ENCODE measurements around the gene ME3.
"Not testable (repeated sequence)": the region's sequence is repeated elsewhere in the genome, so short reads cannot be mapped to it uniquely, and the experiment has no call there.

ME3 gene

GRCh38 chr11:86453290-86454030 lies 219.0 kb downstream of the ME3 start:
- DNase-seq: no peak

- DNase-seq: no peak
These were observed 222.3 kb downstream of the ME3 start for GRCh38 chr11:86449993-86450629.

GRCh38 chr11:86447763-86448480 lies 224.5 kb downstream of the ME3 start:
- no peak for DNase-seq

GRCh38 chr11:86446924-86447285 lies 225.5 kb downstream of the ME3 start:
- no peak for DNase-seq

GRCh38 chr11:86446163-86446923 lies 226.1 kb downstream of the ME3 start:
- no peak for DNase-seq

GRCh38 chr11:86444981-86445380 lies 227.4 kb downstream of the ME3 start:
- no peak for DNase-seq

- no peak for DNase-seq
These were observed 229.0 kb downstream of the ME3 start for GRCh38 chr11:86443415-86443814.

- DNase-seq: no peak
These were observed 229.6 kb downstream of the ME3 start for GRCh38 chr11:86442827-86443226.

- DNase-seq: no peak
These were observed 230.0 kb downstream of the ME3 start for GRCh38 chr11:86442420-86442819.

- no peak for DNase-seq
These were observed 231.6 kb downstream of the ME3 start for GRCh38 chr11:86440843-86441242.

- peak; percentile 31 for DNase-seq
These were observed 232.1 kb downstream of the ME3 start for GRCh38 chr11:86440305-86440716.

- DNase-seq: peak; percentile 76
These were observed 233.7 kb downstream of the ME3 start for GRCh38 chr11:86438685-86439084.

GRCh38 chr11:86435711-86436110 lies 236.7 kb downstream of the ME3 start:
- no peak for DNase-seq

- not testable (repeated sequence) for DNase-seq
These were observed 238.9 kb downstream of the ME3 start for GRCh38 chr11:86433361-86434095.

GRCh38 chr11:86431258-86431657 lies 241.2 kb downstream of the ME3 start:
- no peak for DNase-seq

- no peak for DNase-seq
These were observed 245.0 kb downstream of the ME3 start for GRCh38 chr11:86427441-86427840.

GRCh38 chr11:86423488-86423887 lies 248.9 kb downstream of the ME3 start:
- DNase-seq: not testable (repeated sequence)

GRCh38 chr11:86422371-86422770 lies 250.0 kb downstream of the ME3 start:
- DNase-seq: no peak

GRCh38 chr11:86421946-86422345 lies 250.5 kb downstream of the ME3 start:
- no peak for DNase-seq

GRCh38 chr11:86418917-86419316 lies 253.5 kb downstream of the ME3 start:
- peak; percentile 13 for DNase-seq

- DNase-seq: no peak
These were observed 253.9 kb downstream of the ME3 start for GRCh38 chr11:86418513-86418912.

- no peak for DNase-seq
These were observed 254.3 kb downstream of the ME3 start for GRCh38 chr11:86418106-86418505.

GRCh38 chr11:86416951-86417350 lies 255.5 kb downstream of the ME3 start:
- not testable (repeated sequence) for DNase-seq

Measured in HCEC 1CT (cell line).